Measurements from ENCODE around the gene METRNL.

Gene METRNL

GRCh38 chr17:83109386-83109785, 30.0 kb downstream of the METRNL start:
- DNase-seq (ENCODE audit: low spot score): no peak
- no peak for TF ChIP-seq CTCF (IDR thresholded peaks at IDR 0.05; ENCODE audit: extremely low read depth, insufficient read depth, missing control alignments)
- in situ Hi-C loops (cut with MboI; ENCODE audit: low pct_unique_long_range_greater_than_20kb, low sequenced_read_pairs, unreplicated experiment): no loop called here

- no peak for TF ChIP-seq CTCF (IDR thresholded peaks at IDR 0.05; ENCODE audit: extremely low read depth, insufficient read depth, missing control alignments)
- in situ Hi-C loops (cut with MboI; ENCODE audit: low pct_unique_long_range_greater_than_20kb, low sequenced_read_pairs, unreplicated experiment): no loop called here
- no peak for DNase-seq (ENCODE audit: low spot score)
These were observed 30.6 kb downstream of the METRNL start for GRCh38 chr17:83109793-83110645.

- in situ Hi-C loops (cut with MboI; ENCODE audit: low pct_unique_long_range_greater_than_20kb, low sequenced_read_pairs, unreplicated experiment): no loop called here
- no peak for DNase-seq (ENCODE audit: low spot score)
- no peak for TF ChIP-seq CTCF (IDR thresholded peaks at IDR 0.05; ENCODE audit: extremely low read depth, insufficient read depth, missing control alignments)
These were observed 31.3 kb downstream of the METRNL start for GRCh38 chr17:83110735-83111134.

GRCh38 chr17:83111516-83112282, 32.3 kb downstream of the METRNL start:
- no peak for DNase-seq (ENCODE audit: low spot score)
- in situ Hi-C loops (cut with MboI; ENCODE audit: low pct_unique_long_range_greater_than_20kb, low sequenced_read_pairs, unreplicated experiment): no loop called here
- TF ChIP-seq CTCF (IDR thresholded peaks at IDR 0.05; ENCODE audit: extremely low read depth, insufficient read depth, missing control alignments): no peak

GRCh38 chr17:83113381-83113780, 34.0 kb downstream of the METRNL start:
- no peak for DNase-seq (ENCODE audit: low spot score)
- in situ Hi-C loops (cut with MboI; ENCODE audit: low pct_unique_long_range_greater_than_20kb, low sequenced_read_pairs, unreplicated experiment): no loop called here
- TF ChIP-seq CTCF (IDR thresholded peaks at IDR 0.05; ENCODE audit: extremely low read depth, insufficient read depth, missing control alignments): no peak

GRCh38 chr17:83113792-83114191, 34.4 kb downstream of the METRNL start:
- TF ChIP-seq CTCF (IDR thresholded peaks at IDR 0.05; ENCODE audit: extremely low read depth, insufficient read depth, missing control alignments): no peak
- in situ Hi-C loops (cut with MboI; ENCODE audit: low pct_unique_long_range_greater_than_20kb, low sequenced_read_pairs, unreplicated experiment): no loop called here
- DNase-seq (ENCODE audit: low spot score): no peak
